ENCODE results near the gene GNG2. TPM values are rescaled to one million over a fixed set of nuclear protein-coding genes. Genes with fewer than 3 reads are reported as not detected.

Gene GNG2
- total RNA-seq, 1 experiment from 2014 or later, result not detected

DNA sequence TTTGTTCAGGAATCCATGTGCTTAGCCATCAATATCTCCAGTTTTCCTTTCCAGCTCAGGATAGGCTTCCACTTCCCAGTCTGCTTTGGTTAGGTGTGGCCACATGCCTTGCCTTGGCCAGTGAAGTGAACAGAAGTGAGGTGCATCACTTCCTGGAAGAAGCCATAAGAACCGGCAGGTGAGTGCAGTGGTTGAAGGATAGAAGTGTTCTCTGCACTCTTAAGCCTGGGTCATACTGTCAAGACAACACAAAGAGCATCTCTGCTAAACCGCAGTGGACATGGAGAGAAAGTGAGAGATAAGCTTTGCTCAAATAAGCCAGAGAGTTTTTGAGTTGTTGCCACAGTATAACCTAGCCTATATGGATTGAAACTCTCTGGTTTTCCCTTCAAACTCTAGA, 11.4 kb downstream of the GNG2 start:
- Mint-ChIP-seq H3K4me1 (ENCODE audit: low read depth, unreplicated experiment) (peaks cover 9% of the 10 kb centered on the region), H3K4me3 (ENCODE audit: low read depth, unreplicated experiment) (no peak overlapping the region), H3K27me3 (ENCODE audit: unreplicated experiment) (no peaks in the 10 kb centered on the region), H3K9me3 (ENCODE audit: low read depth, unreplicated experiment) (no peaks in the 10 kb centered on the region), H3K36me3 (ENCODE audit: insufficient read depth, unreplicated experiment) (no peaks in the 10 kb centered on the region), H3K27ac (ENCODE audit: unreplicated experiment) (no peak overlapping the region)
- BruUV-seq (replicated peaks), result no TSS peak
- TF ChIP-seq CTCF (IDR thresholded peaks at IDR 0.05; ENCODE audit: unreplicated experiment), result no peak
- intact Hi-C loops (cut with micrococcal nuclease; ENCODE audit: unreplicated experiment), result loop anchor here (5.0 kb wide), 1 partner anchor 35 kb away; no protein-coding TSS in a partner anchor
- CTCF ChIA-PET, result no interaction called here
- no peak for DNase-seq

DNA sequence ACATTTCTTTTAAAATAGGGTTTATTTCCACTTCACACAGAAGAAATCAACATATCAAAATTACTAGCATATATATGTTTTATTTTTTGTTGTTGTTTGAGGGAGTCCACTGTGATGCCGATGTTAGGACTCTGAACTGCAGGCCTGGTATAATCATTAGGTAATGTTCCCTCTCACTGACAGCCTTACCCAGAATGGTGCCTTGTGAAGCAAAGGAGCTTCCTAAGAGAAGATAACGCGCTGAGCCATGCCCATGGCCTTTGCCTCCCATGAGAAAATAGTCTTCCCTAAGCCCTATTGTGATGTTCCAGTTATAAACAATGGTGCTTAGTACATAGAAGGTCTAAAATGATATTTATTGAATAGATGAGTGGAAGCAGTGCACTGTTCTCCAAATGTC, 12.0 kb downstream of the GNG2 start:
- Mint-ChIP-seq H3K36me3 (ENCODE audit: insufficient read depth, unreplicated experiment) (no peaks in the 10 kb centered on the region), H3K4me3 (ENCODE audit: low read depth, unreplicated experiment) (no peak overlapping the region), H3K9me3 (ENCODE audit: low read depth, unreplicated experiment) (no peaks in the 10 kb centered on the region), H3K27me3 (ENCODE audit: unreplicated experiment) (no peaks in the 10 kb centered on the region), H3K4me1 (ENCODE audit: low read depth, unreplicated experiment) (peaks cover 9% of the 10 kb centered on the region), H3K27ac (ENCODE audit: unreplicated experiment) (no peak overlapping the region)
- TF ChIP-seq CTCF (IDR thresholded peaks at IDR 0.05; ENCODE audit: unreplicated experiment), result no peak
- intact Hi-C loops (cut with micrococcal nuclease; ENCODE audit: unreplicated experiment), result loop anchor here (5.0 kb wide), 1 partner anchor 35 kb away; no protein-coding TSS in a partner anchor
- BruUV-seq (replicated peaks), result no TSS peak
- CTCF ChIA-PET, result no interaction called here
- no peak for DNase-seq

DNA sequence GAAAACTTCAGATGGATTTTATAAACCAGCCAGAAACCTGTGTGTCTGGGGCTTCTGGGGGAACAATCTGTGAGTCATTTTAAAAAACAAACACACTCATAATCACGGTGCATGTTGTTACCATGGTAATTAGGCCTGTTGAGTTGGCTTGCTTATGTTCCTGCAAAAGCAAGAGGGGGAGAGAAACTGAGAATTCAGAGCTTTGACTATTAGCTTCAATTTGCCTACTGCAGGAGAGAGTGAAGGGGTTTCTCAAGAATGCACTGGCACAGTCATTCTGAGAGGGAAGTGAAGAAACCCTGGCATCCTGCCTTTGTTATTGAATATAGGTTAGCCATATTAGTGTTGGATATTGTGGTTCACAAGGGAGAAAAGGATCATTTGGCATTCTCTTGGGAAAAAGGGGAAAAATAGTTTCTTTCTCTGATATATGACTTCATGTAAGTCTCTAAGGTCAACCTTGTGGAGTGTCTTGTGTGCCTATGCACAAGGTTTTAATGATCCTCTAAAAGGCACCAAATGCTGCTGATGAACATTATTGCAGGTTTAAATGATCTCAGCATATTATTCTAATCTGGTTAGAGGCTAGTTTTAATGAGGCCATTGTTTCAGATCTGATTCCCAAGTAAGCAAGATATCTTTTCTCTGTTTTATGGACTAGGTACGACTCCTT, 12.9 kb downstream of the GNG2 start:
- peak; percentile 34 for DNase-seq
- no peaks in the 10 kb centered on the region for H3K27me3 Mint-ChIP-seq (ENCODE audit: unreplicated experiment)
- H3K9me3 Mint-ChIP-seq (ENCODE audit: low read depth, unreplicated experiment), result no peaks in the 10 kb centered on the region
- intact Hi-C loops (cut with micrococcal nuclease; ENCODE audit: unreplicated experiment), result loop anchor here (5.0 kb wide), 1 partner anchor 36 kb away; no protein-coding TSS in a partner anchor
- H3K4me1 Mint-ChIP-seq (ENCODE audit: low read depth, unreplicated experiment), result peaks cover 9% of the 10 kb centered on the region
- no peak for TF ChIP-seq CTCF (IDR thresholded peaks at IDR 0.05; ENCODE audit: unreplicated experiment)
- no peak overlapping the region for H3K4me3 Mint-ChIP-seq (ENCODE audit: low read depth, unreplicated experiment)
- no peaks in the 10 kb centered on the region for H3K36me3 Mint-ChIP-seq (ENCODE audit: insufficient read depth, unreplicated experiment)
- peak overlapping the region; percentile 75 for H3K27ac Mint-ChIP-seq (ENCODE audit: unreplicated experiment)
- CTCF ChIA-PET, result no interaction called here
- BruUV-seq (replicated peaks), result no TSS peak

DNA sequence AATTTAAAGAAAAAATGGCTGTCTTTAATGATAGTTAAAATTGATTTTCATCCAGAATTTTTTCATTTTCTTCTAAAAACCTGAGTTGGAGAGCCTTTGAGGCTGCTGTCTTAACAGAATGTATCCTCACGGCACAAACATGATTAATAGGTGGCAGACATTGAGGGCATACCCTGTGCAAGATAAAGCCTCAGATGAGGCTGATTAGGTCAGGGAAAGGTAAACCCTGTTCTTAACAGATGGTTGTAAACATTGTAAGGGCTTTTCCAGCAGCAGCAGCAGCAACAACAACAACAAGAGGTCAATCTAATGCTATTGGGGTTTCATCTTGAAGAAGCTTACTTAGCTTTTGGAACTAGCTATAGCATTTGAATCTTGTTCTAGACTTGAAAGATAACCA, 17.4 kb downstream of the GNG2 start:
- no TSS peak for BruUV-seq (replicated peaks)
- CTCF ChIA-PET, result no interaction called here
- no peak for DNase-seq
- intact Hi-C loops (cut with micrococcal nuclease; ENCODE audit: unreplicated experiment), result no loop called here
- Mint-ChIP-seq H3K27me3 (ENCODE audit: unreplicated experiment) (no peaks in the 10 kb centered on the region), H3K27ac (ENCODE audit: unreplicated experiment) (no peak overlapping the region), H3K9me3 (ENCODE audit: low read depth, unreplicated experiment) (no peaks in the 10 kb centered on the region), H3K4me1 (ENCODE audit: low read depth, unreplicated experiment) (peaks cover 9% of the 10 kb centered on the region), H3K36me3 (ENCODE audit: insufficient read depth, unreplicated experiment) (no peaks in the 10 kb centered on the region), H3K4me3 (ENCODE audit: low read depth, unreplicated experiment) (no peak overlapping the region)
- TF ChIP-seq CTCF (IDR thresholded peaks at IDR 0.05; ENCODE audit: unreplicated experiment), result no peak

Data from Calu3 (cell line).